ENCODE results near the gene RNU6-9.
"Not testable (repeated sequence)": the region's sequence is repeated elsewhere in the genome, so short reads cannot be mapped to it uniquely, and the experiment has no call there.

The RNU6-9 gene

GRCh38 chr19:892894-893689 is at the start of gene RNU6-9, which contains the start of gene MED16:
Gene RNU6-9, plus strand, starts transcription at chr19:893484.
Gene MED16, minus strand, starts transcription at chr19:893187. Its CDS starts 2,056 bp downstream, at chr19:891131.
- DNase-seq: peak; percentile 88
- in situ Hi-C loops (cut with HindIII; ENCODE audit: low pct_ligation_motif_present, low pct_unique_long_range_greater_than_20kb, low sequenced_read_pairs): no loop called here

GRCh38 chr19:843836-844545 is 49.3 kb upstream of the RNU6-9 start:
- in situ Hi-C loops (cut with HindIII; ENCODE audit: low pct_ligation_motif_present, low pct_unique_long_range_greater_than_20kb, low sequenced_read_pairs): no loop called here
- DNase-seq: no peak

- in situ Hi-C loops (cut with HindIII; ENCODE audit: low pct_ligation_motif_present, low pct_unique_long_range_greater_than_20kb, low sequenced_read_pairs): no loop called here
- no peak for DNase-seq
These were observed 48.7 kb upstream of the RNU6-9 start for GRCh38 chr19:844546-844971.

- DNase-seq: no peak
- in situ Hi-C loops (cut with HindIII; ENCODE audit: low pct_ligation_motif_present, low pct_unique_long_range_greater_than_20kb, low sequenced_read_pairs): no loop called here
These were observed 47.4 kb upstream of the RNU6-9 start for GRCh38 chr19:845707-846521.

- in situ Hi-C loops (cut with HindIII; ENCODE audit: low pct_ligation_motif_present, low pct_unique_long_range_greater_than_20kb, low sequenced_read_pairs): no loop called here
- no peak for DNase-seq
These were observed 44.8 kb upstream of the RNU6-9 start for GRCh38 chr19:848386-848921.

- DNase-seq; in situ Hi-C loops (cut with HindIII; ENCODE audit: low pct_ligation_motif_present, low pct_unique_long_range_greater_than_20kb, low sequenced_read_pairs): not testable (repeated sequence)
These were observed 44.1 kb upstream of the RNU6-9 start for GRCh38 chr19:849195-849594.

- DNase-seq: peak; percentile 31
- in situ Hi-C loops (cut with HindIII; ENCODE audit: low pct_ligation_motif_present, low pct_unique_long_range_greater_than_20kb, low sequenced_read_pairs): no loop called here
These were observed 42.9 kb upstream of the RNU6-9 start for GRCh38 chr19:850221-850978.

GRCh38 chr19:850979-851335 is 42.3 kb upstream of the RNU6-9 start:
- in situ Hi-C loops (cut with HindIII; ENCODE audit: low pct_ligation_motif_present, low pct_unique_long_range_greater_than_20kb, low sequenced_read_pairs): no loop called here
- DNase-seq: no peak

GRCh38 chr19:852136-853013 is 40.9 kb upstream of the RNU6-9 start, which contains the start of gene ELANE:
Gene ELANE, plus strand, starts transcription at chr19:852303. Its CDS starts 26 bp downstream, at chr19:852329.
- in situ Hi-C loops (cut with HindIII; ENCODE audit: low pct_ligation_motif_present, low pct_unique_long_range_greater_than_20kb, low sequenced_read_pairs): no loop called here
- no peak for DNase-seq

- DNase-seq: no peak
- in situ Hi-C loops (cut with HindIII; ENCODE audit: low pct_ligation_motif_present, low pct_unique_long_range_greater_than_20kb, low sequenced_read_pairs): no loop called here
These were observed 40.2 kb upstream of the RNU6-9 start for GRCh38 chr19:853014-853585.

GRCh38 chr19:853614-854220 is 39.6 kb upstream of the RNU6-9 start:
- in situ Hi-C loops (cut with HindIII; ENCODE audit: low pct_ligation_motif_present, low pct_unique_long_range_greater_than_20kb, low sequenced_read_pairs); DNase-seq: not testable (repeated sequence)

GRCh38 chr19:854549-854948 is 38.7 kb upstream of the RNU6-9 start:
- in situ Hi-C loops (cut with HindIII; ENCODE audit: low pct_ligation_motif_present, low pct_unique_long_range_greater_than_20kb, low sequenced_read_pairs): no loop called here
- DNase-seq: no peak

GRCh38 chr19:855142-855541 is 38.1 kb upstream of the RNU6-9 start:
- no peak for DNase-seq
- in situ Hi-C loops (cut with HindIII; ENCODE audit: low pct_ligation_motif_present, low pct_unique_long_range_greater_than_20kb, low sequenced_read_pairs): no loop called here

GRCh38 chr19:855566-856120 is 37.6 kb upstream of the RNU6-9 start:
- in situ Hi-C loops (cut with HindIII; ENCODE audit: low pct_ligation_motif_present, low pct_unique_long_range_greater_than_20kb, low sequenced_read_pairs): no loop called here

GRCh38 chr19:858284-858683 is 35.0 kb upstream of the RNU6-9 start:
- no peak for DNase-seq
- in situ Hi-C loops (cut with HindIII; ENCODE audit: low pct_ligation_motif_present, low pct_unique_long_range_greater_than_20kb, low sequenced_read_pairs): no loop called here

More at GRCh38 chr19:855566-856120, 37.6 kb upstream of the RNU6-9 start:
- DNase-seq: no peak

All from ACHN (cell line).